NB4 (cell line): ENCODE results near the gene RBM42.

Source experiments
- TF ChIP-seq, protein P1 (sequence below): IDR thresholded peaks from 2 replicates; pipeline ENCODE4 v1.6.1; 2011; ENCODE audit warnings: low read depth, low read length
- TF ChIP-seq, protein P2 (sequence below): IDR thresholded peaks from one replicate; pipeline ENCODE4 v1.5.1; 2012; ENCODE audit warnings: low read depth, low read length

- TF ChIP-seq, protein P1, sequence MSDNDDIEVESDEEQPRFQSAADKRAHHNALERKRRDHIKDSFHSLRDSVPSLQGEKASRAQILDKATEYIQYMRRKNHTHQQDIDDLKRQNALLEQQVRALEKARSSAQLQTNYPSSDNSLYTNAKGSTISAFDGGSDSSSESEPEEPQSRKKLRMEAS: no peak
- TF ChIP-seq, protein P2, sequence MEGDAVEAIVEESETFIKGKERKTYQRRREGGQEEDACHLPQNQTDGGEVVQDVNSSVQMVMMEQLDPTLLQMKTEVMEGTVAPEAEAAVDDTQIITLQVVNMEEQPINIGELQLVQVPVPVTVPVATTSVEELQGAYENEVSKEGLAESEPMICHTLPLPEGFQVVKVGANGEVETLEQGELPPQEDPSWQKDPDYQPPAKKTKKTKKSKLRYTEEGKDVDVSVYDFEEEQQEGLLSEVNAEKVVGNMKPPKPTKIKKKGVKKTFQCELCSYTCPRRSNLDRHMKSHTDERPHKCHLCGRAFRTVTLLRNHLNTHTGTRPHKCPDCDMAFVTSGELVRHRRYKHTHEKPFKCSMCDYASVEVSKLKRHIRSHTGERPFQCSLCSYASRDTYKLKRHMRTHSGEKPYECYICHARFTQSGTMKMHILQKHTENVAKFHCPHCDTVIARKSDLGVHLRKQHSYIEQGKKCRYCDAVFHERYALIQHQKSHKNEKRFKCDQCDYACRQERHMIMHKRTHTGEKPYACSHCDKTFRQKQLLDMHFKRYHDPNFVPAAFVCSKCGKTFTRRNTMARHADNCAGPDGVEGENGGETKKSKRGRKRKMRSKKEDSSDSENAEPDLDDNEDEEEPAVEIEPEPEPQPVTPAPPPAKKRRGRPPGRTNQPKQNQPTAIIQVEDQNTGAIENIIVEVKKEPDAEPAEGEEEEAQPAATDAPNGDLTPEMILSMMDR: no peak
Measured at GRCh38 chr19:35585848-35586247, 43.0 kb upstream of the RBM42 start, which contains the start of gene PMIS2.
